ENCODE data around the gene ATP5PD.

- TF ChIP-seq CTCF (IDR thresholded peaks at IDR 0.05) (no peak), ZFX (IDR thresholded peaks at IDR 0.05; ENCODE audit: borderline replicate concordance) (no peak)
Measured at GRCh38 chr17:75096082-75096625, 49.4 kb upstream of the ATP5PD start.
